ENCODE results near the gene SPRN.
"Not testable (repeated sequence)": the region's sequence is repeated elsewhere in the genome, so short reads cannot be mapped to it uniquely, and the experiment has no call there.

SPRN gene

GRCh38 chr10:133424601-133425000 is at the start of gene SPRN:
Gene SPRN (minus strand): TSS chr10:133424625. CDS start chr10:133423681, 944 bp downstream.
- DNase-seq (ENCODE audit: low spot score), result not testable (repeated sequence)

- no peak for DNase-seq (ENCODE audit: low spot score)
Measured at GRCh38 chr10:133474027-133474426, 49.6 kb upstream of the SPRN start.

GRCh38 chr10:133473270-133473669 is 48.8 kb upstream of the SPRN start:
- DNase-seq (ENCODE audit: low spot score), result no peak

- no peak for DNase-seq (ENCODE audit: low spot score)
Measured at GRCh38 chr10:133471300-133472109, 47.1 kb upstream of the SPRN start.

GRCh38 chr10:133469205-133469604 is 44.8 kb upstream of the SPRN start:
- not testable (repeated sequence) for DNase-seq (ENCODE audit: low spot score)

GRCh38 chr10:133467286-133467911 is 43.0 kb upstream of the SPRN start:
- no peak for DNase-seq (ENCODE audit: low spot score)

- no peak for DNase-seq (ENCODE audit: low spot score)
Measured at GRCh38 chr10:133466683-133467275, 42.4 kb upstream of the SPRN start.

- no peak for DNase-seq (ENCODE audit: low spot score)
Measured at GRCh38 chr10:133465950-133466474, 41.6 kb upstream of the SPRN start.

- DNase-seq (ENCODE audit: low spot score), result no peak
Measured at GRCh38 chr10:133465191-133465949, 40.9 kb upstream of the SPRN start.

GRCh38 chr10:133464582-133465031 is 40.2 kb upstream of the SPRN start:
- no peak for DNase-seq (ENCODE audit: low spot score)

- no peak for DNase-seq (ENCODE audit: low spot score)
Measured at GRCh38 chr10:133462512-133463305, 38.3 kb upstream of the SPRN start.

GRCh38 chr10:133461841-133462240 is 37.4 kb upstream of the SPRN start:
- no peak for DNase-seq (ENCODE audit: low spot score)

GRCh38 chr10:133461027-133461426 is 36.6 kb upstream of the SPRN start:
- DNase-seq (ENCODE audit: low spot score), result no peak

- no peak for DNase-seq (ENCODE audit: low spot score)
Measured at GRCh38 chr10:133460208-133460769, 35.9 kb upstream of the SPRN start.

- no peak for DNase-seq (ENCODE audit: low spot score)
Measured at GRCh38 chr10:133459454-133460207, 35.2 kb upstream of the SPRN start.

- DNase-seq (ENCODE audit: low spot score), result no peak
Measured at GRCh38 chr10:133458710-133459453, 34.5 kb upstream of the SPRN start.

GRCh38 chr10:133458021-133458709 is 33.7 kb upstream of the SPRN start:
- no peak for DNase-seq (ENCODE audit: low spot score)

GRCh38 chr10:133457100-133457841 is 32.8 kb upstream of the SPRN start:
- DNase-seq (ENCODE audit: low spot score), result no peak

Data from hematopoietic multipotent progenitor cell treated with erythropoietin and hydrocortisone succinate and interleukin-3 and kit ligand, for 15 days (in vitro differentiated cells).